Loucy (cell line): Measurements from ENCODE around the gene SEZ6.

Experiments used
- H2AFZ ChIP-seq: fragments of 200-600 bp; sonication (generic); 2 replicates; pipeline ENCODE4 v1.6.0; 2016; ENCODE audit warnings: antibody characterized with exemption, mild to moderate bottlenecking, low read length, moderate library complexity
- H3F3A ChIP-seq: fragments of 200-600 bp; 2 replicates; pipeline ENCODE4 v1.6.0; 2016; ENCODE audit warnings: antibody characterized with exemption, low read depth, mild to moderate bottlenecking
- H3K27me3 ChIP-seq: fragments of 200-600 bp; sonication (generic); 2 replicates; pipeline ENCODE4 v1.6.1; 2014; ENCODE audit warnings: low read length, mild to moderate bottlenecking; ENCODE audit not compliant: insufficient read depth, poor library complexity, severe bottlenecking
- H3K36me3 ChIP-seq: fragments of 200-600 bp; sonication (generic); 2 replicates; pipeline ENCODE4 v1.6.1; 2016; ENCODE audit warnings: low read length; ENCODE audit not compliant: insufficient read depth
- H3K4me1 ChIP-seq: fragments of 200-600 bp; sonication (generic); 2 replicates; pipeline ENCODE4 v1.5.1; 2014; ENCODE audit warnings: low read length, mild to moderate bottlenecking; ENCODE audit not compliant: insufficient read depth, poor library complexity, severe bottlenecking
- H3K4me2 ChIP-seq: fragments of 200-600 bp; sonication (generic); 2 replicates; pipeline ENCODE4 v1.6.0; 2014; ENCODE audit warnings: antibody characterized with exemption, low read length, low read depth, mild to moderate bottlenecking; ENCODE audit not compliant: poor library complexity, severe bottlenecking
- H3K4me3 ChIP-seq: fragments of 200-600 bp; sonication (generic); 2 replicates; pipeline ENCODE4 v1.5.1; 2014; ENCODE audit warnings: low read length, mild to moderate bottlenecking, mixed read lengths; ENCODE audit not compliant: poor library complexity, severe bottlenecking
- H3K79me2 ChIP-seq: fragments of 200-600 bp; sonication (generic); 2 replicates; pipeline ENCODE4 v1.6.1; 2014; ENCODE audit warnings: low read length; ENCODE audit not compliant: insufficient read depth
- H3K9ac ChIP-seq: fragments of 200-600 bp; sonication (generic); 2 replicates; pipeline ENCODE4 v1.6.0; 2014; ENCODE audit warnings: mild to moderate bottlenecking, low read depth, low read length, moderate library complexity; ENCODE audit not compliant: poor library complexity, severe bottlenecking
- H3K9me2 ChIP-seq: fragments of 200-600 bp; sonication (generic); replicated peaks from 2 replicates; pipeline ENCODE4 v1.6.1; 2016; ENCODE audit warnings: low read depth, low read length, mixed read lengths
- H3K9me3 ChIP-seq: fragments of 200-600 bp; sonication (generic); 2 replicates; pipeline ENCODE4 v1.6.1; 2014; ENCODE audit warnings: mild to moderate bottlenecking, antibody characterized with exemption, low read length, low read depth; ENCODE audit not compliant: insufficient read depth
- H4K20me1 ChIP-seq: fragments of 200-600 bp; sonication (generic); 2 replicates; pipeline ENCODE4 v1.6.0; 2014; ENCODE audit warnings: antibody characterized with exemption, low read length, mild to moderate bottlenecking; ENCODE audit not compliant: insufficient read depth, poor library complexity, severe bottlenecking
- CTCF ChIP-seq: fragments of 200-600 bp; sonication (generic); conservative IDR thresholded peaks from 2 replicates; pipeline ENCODE4 v1.5.1; 2014; ENCODE audit warnings: mild to moderate bottlenecking, antibody characterized with exemption, low read length
- EZH2phosphoT487 ChIP-seq: fragments of 200-600 bp; IDR thresholded peaks from 2 replicates; pipeline ENCODE4 v1.6.1; 2018; ENCODE audit warnings: antibody characterized with exemption, mild to moderate bottlenecking, moderate library complexity, borderline replicate concordance

The SEZ6 gene

GRCh38 chr17:28972437-28972836 lies 33.4 kb downstream of the SEZ6 start:
- Histone ChIP-seq H4K20me1 (no peaks in the 10 kb centered on the region), H3F3A (no peaks in the 10 kb centered on the region), H3K36me3 (no peaks in the 10 kb centered on the region), H3K9ac (no peak overlapping the region), H3K4me2 (no peak overlapping the region), H3K4me1 (peaks cover 5% of the 10 kb centered on the region), H3K27me3 (no peaks in the 10 kb centered on the region), H3K4me3 (no peak overlapping the region), H3K79me2 (no peaks in the 10 kb centered on the region), H3K9me3 (no peaks in the 10 kb centered on the region), H2AFZ (no peak overlapping the region), H3K9me2 (no peaks in the 10 kb centered on the region)
- TF ChIP-seq CTCF (no peak), EZH2phosphoT487 (no peak)

DNA sequence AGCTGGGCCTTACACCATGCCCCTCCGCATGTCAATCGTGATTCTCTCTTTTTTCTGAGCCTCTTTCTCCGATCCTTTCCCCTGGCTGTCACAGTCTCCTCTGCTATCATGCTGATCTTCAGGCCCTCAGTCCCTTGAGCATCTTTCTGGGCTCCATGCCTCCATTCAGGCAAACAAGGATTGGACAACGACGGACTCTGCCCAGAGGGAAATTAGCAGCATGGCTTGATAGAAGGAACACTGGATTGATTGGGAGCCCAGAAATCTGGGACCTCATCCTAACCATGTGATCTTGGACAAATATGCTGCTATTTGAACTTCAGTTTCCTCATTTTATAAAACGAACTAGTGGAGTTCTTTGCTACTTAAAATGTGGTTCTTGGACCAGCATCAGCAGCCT lies 35.0 kb downstream of the SEZ6 start:
- H2AFZ ChIP-seq, result no peak overlapping the region
- no peak overlapping the region for H3K4me3 ChIP-seq
- H3K79me2 ChIP-seq, result no peaks in the 10 kb centered on the region
- no peaks in the 10 kb centered on the region for H3F3A ChIP-seq
- TF ChIP-seq EZH2phosphoT487 (no peak), CTCF (no peak)
- H3K27me3 ChIP-seq, result no peaks in the 10 kb centered on the region
- H3K36me3 ChIP-seq, result no peaks in the 10 kb centered on the region
- H3K9me2 ChIP-seq, result no peaks in the 10 kb centered on the region
- no peaks in the 10 kb centered on the region for H3K4me1 ChIP-seq
- H4K20me1 ChIP-seq, result no peaks in the 10 kb centered on the region
- no peak overlapping the region for H3K4me2 ChIP-seq
- no peaks in the 10 kb centered on the region for H3K9me3 ChIP-seq
- no peak overlapping the region for H3K9ac ChIP-seq

DNA sequence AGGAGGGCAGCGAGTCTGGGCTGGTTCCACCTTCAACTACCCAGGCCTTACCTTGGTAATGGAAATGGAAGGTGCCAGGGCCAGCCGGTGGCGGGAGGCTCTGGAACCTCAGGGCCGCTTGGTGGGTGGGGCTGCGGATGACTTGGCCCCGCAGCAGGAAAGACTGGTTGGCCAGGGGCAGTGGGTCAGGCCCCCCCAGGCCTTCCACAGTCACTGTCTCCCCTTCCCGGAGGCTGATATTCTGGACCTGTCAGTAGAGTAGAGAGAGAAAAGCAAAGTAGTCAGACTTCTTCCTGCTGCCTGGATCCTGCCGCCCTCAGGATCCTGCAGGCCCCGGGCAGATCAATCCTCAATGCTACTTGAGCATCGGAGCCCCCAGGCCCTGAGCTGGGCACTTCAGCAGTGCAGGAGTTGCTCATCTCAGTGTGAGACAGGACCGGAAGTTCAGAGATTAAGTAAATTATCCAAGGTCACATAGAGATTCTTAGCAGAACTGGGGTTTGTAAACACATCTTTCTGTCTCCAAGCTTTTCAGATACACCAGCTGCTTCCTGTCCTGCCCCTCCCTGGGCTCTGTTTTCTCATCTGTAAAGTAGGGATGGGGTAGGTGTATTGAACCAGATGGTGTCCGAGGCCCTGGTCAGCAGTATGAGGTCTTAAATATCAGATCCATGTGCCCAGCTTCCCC lies 36.0 kb downstream of the SEZ6 start:
- H3F3A ChIP-seq, result no peaks in the 10 kb centered on the region
- no peaks in the 10 kb centered on the region for H3K9me3 ChIP-seq
- no peaks in the 10 kb centered on the region for H3K9me2 ChIP-seq
- H2AFZ ChIP-seq, result no peak overlapping the region
- no peaks in the 10 kb centered on the region for H3K4me1 ChIP-seq
- no peak overlapping the region for H3K9ac ChIP-seq
- H4K20me1 ChIP-seq, result no peaks in the 10 kb centered on the region
- no peak overlapping the region for H3K4me3 ChIP-seq
- no peaks in the 10 kb centered on the region for H3K36me3 ChIP-seq
- H3K4me2 ChIP-seq, result no peak overlapping the region
- TF ChIP-seq CTCF (no peak), EZH2phosphoT487 (no peak)
- no peaks in the 10 kb centered on the region for H3K79me2 ChIP-seq
- H3K27me3 ChIP-seq, result no peaks in the 10 kb centered on the region
